ENCODE data around the gene DSG2. TPM values are rescaled to one million over a fixed set of nuclear protein-coding genes. Genes with fewer than 3 reads are reported as not detected.

The DSG2 gene
- polyA plus RNA-seq, 3 donors: not detected

DNA sequence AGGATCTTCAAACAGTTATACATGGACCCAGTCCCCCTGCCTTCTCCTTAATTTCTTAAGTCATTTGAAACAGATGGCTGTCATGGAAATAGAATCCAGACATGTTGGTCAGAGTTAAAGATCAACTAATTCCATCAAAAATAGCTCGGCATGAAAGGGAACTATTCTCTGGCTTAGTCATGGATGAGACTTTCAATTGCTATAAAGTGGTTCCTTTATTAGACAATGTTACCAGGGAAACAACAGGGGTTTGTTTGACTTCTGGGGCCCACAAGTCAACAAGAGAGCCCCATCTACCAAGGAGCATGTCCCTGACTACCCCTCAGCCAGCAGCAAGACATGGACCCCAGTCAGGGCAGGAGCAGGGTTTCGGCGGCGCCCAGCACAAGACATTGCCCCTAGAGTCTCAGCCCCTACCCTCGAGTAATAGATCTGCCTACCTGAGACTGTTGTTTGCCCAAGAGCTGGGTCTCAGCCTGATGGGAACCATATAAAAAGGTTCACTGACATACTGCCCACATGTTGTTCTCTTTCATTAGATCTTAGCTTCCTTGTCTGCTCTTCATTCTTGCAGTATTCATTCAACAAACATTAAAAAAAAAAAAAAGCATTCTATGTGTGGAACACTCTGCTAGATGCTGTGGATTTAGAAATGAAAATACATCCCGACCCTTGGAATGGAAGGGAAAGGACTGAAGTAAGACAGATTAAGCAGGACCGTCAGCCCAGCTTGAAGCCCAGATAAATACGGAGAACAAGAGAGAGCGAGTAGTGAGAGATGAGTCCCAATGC is 98.3 kb downstream of the DSG2 start:
- no peak overlapping the region for H3K4me2 ChIP-seq (replicated peaks; ENCODE audit: extremely low read depth, low read length, poor library complexity, severe bottlenecking)
- no peak overlapping the region for H3K9ac ChIP-seq (ENCODE audit: insufficient read depth, low read length, poor library complexity, severe bottlenecking)
- H3K9me3 Mint-ChIP-seq: peaks cover 0 to 2% (median 0%) of the 10 kb centered on the region in 7 donors
- intact Hi-C loops (cut with micrococcal nuclease): no loop called here
- no peak overlapping the region for H3K4me3 Mint-ChIP-seq
- no peaks in the 10 kb centered on the region for H4K20me1 ChIP-seq (ENCODE audit: insufficient read depth, low read length)
- H3K36me3 Mint-ChIP-seq: no peaks in the 10 kb centered on the region
- TF ChIP-seq, protein P1, sequence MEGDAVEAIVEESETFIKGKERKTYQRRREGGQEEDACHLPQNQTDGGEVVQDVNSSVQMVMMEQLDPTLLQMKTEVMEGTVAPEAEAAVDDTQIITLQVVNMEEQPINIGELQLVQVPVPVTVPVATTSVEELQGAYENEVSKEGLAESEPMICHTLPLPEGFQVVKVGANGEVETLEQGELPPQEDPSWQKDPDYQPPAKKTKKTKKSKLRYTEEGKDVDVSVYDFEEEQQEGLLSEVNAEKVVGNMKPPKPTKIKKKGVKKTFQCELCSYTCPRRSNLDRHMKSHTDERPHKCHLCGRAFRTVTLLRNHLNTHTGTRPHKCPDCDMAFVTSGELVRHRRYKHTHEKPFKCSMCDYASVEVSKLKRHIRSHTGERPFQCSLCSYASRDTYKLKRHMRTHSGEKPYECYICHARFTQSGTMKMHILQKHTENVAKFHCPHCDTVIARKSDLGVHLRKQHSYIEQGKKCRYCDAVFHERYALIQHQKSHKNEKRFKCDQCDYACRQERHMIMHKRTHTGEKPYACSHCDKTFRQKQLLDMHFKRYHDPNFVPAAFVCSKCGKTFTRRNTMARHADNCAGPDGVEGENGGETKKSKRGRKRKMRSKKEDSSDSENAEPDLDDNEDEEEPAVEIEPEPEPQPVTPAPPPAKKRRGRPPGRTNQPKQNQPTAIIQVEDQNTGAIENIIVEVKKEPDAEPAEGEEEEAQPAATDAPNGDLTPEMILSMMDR (IDR thresholded peaks at IDR 0.05): no peak
- H3K4me1 ChIP-seq (ENCODE audit: control insufficient read depth in 1 of 2, insufficient read depth in 2 of 2, low read length in 2 of 2): no peaks in the 10 kb centered on the region
- H3K79me2 ChIP-seq (ENCODE audit: insufficient read depth, low read length): no peaks in the 10 kb centered on the region
- no peaks in the 10 kb centered on the region for H3K36me3 ChIP-seq (replicated peaks in 1 of 2; ENCODE audit: control insufficient read depth in 1 of 2, insufficient read depth in 2 of 2, low read length in 2 of 2)
- no peaks in the 10 kb centered on the region for H3K4me1 Mint-ChIP-seq
- no peak for DNase-seq
- H3K27ac ChIP-seq (ENCODE audit: low read depth in 1 of 2, low read length in 2 of 2): no peak overlapping the region
- H3K27ac Mint-ChIP-seq: no peak overlapping the region
- WGBS (ENCODE audit: insufficient coverage): 100% methylated on average over 8 of the region's 9 CpGs
- H3K27me3 Mint-ChIP-seq (ENCODE audit: low read depth in 3 of 3): peaks cover 0 to 2% (median 0%) of the 10 kb centered on the region in 3 donors
- no peaks in the 10 kb centered on the region for H3K27me3 ChIP-seq (ENCODE audit: control insufficient read depth in 2 of 2, insufficient read depth in 2 of 2, low read length in 2 of 2)
- no peak overlapping the region for H2AFZ ChIP-seq (ENCODE audit: insufficient read depth, low read depth, low read length, poor library complexity, severe bottlenecking)
- H3K4me3 ChIP-seq (replicated peaks in 1 of 3; ENCODE audit: low read depth in 2 of 3, low read length in 3 of 3): no peak overlapping the region
- no peaks in the 10 kb centered on the region for H3K9me3 ChIP-seq (replicated peaks in 1 of 2; ENCODE audit: control insufficient read depth in 1 of 2, insufficient read depth in 1 of 2, low read length in 2 of 2)

DNA sequence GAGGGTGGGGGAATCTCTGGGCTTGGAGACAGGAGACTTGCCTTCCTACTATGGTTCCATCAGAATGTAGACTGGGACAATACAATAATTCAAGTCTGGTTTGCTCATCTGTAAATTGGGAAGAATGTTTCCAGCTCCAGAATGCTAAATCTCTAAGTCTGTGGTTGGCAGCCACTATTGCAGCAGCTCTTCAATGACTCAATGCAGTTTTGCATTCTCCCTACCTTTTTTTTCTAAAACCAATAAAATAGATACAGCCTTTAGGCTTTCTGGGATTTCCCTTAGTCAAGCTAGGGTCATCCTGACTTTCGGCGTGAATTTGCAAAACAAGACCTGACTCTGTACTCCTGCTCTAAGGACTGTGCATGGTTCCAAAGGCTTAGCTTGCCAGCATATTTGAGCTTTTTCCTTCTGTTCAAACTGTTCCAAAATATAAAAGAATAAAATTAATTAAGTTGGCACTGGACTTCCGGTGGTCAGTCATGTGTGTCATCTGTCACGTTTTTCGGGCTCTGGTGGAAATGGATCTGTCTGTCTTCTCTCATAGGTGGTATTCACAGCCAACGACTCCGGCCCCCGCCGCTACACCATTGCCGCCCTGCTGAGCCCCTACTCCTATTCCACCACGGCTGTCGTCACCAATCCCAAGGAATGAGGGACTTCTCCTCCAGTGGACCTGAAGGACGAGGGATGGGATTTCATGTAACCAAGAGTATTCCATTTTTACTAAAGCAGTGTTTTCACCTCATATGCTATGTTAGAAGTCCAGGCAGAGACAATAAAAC is 100.2 kb downstream of the DSG2 start:
- H3K9me3 Mint-ChIP-seq: peaks cover 0 to 2% (median 0%) of the 10 kb centered on the region in 7 donors
- Histone ChIP-seq H3K79me2 (ENCODE audit: insufficient read depth, low read length) (no peaks in the 10 kb centered on the region), H3K4me2 (replicated peaks; ENCODE audit: extremely low read depth, low read length, poor library complexity, severe bottlenecking) (no peak overlapping the region), H3K27me3 (ENCODE audit: control insufficient read depth in 2 of 2, insufficient read depth in 2 of 2, low read length in 2 of 2) (no peaks in the 10 kb centered on the region), H4K20me1 (ENCODE audit: insufficient read depth, low read length) (no peaks in the 10 kb centered on the region), H3K4me3 (replicated peaks in 1 of 3; ENCODE audit: low read depth in 2 of 3, low read length in 3 of 3) (no peak overlapping the region), H3K36me3 (replicated peaks in 1 of 2; ENCODE audit: control insufficient read depth in 1 of 2, insufficient read depth in 2 of 2, low read length in 2 of 2) (no peaks in the 10 kb centered on the region), H3K4me1 (ENCODE audit: control insufficient read depth in 1 of 2, insufficient read depth in 2 of 2, low read length in 2 of 2) (no peaks in the 10 kb centered on the region), H3K9ac (ENCODE audit: insufficient read depth, low read length, poor library complexity, severe bottlenecking) (no peak overlapping the region), H3K9me3 (replicated peaks in 1 of 2; ENCODE audit: control insufficient read depth in 1 of 2, insufficient read depth in 1 of 2, low read length in 2 of 2) (no peaks in the 10 kb centered on the region), H2AFZ (ENCODE audit: insufficient read depth, low read depth, low read length, poor library complexity, severe bottlenecking) (no peak overlapping the region), H3K27ac (ENCODE audit: low read depth in 1 of 2, low read length in 2 of 2) (no peak overlapping the region)
- H3K27ac Mint-ChIP-seq: no peak overlapping the region
- WGBS (ENCODE audit: insufficient coverage): 95% methylated on average over 9 of the region's 13 CpGs
- intact Hi-C loops (cut with micrococcal nuclease): no loop called here
- H3K4me3 Mint-ChIP-seq: no peak overlapping the region
- H3K4me1 Mint-ChIP-seq: no peaks in the 10 kb centered on the region
- TF ChIP-seq, protein P1 (IDR thresholded peaks at IDR 0.05): no peak
- no peaks in the 10 kb centered on the region for H3K36me3 Mint-ChIP-seq
- peaks cover 0 to 2% (median 0%) of the 10 kb centered on the region in 3 donors for H3K27me3 Mint-ChIP-seq (ENCODE audit: low read depth in 3 of 3)
- no peak for DNase-seq

Other genes starting within 250 kb of the DSG2 start
- not detected for gene DSG1, start 180.0 kb upstream of the DSG2 start, polyA plus RNA-seq
- gene DSG4, start 121.4 kb upstream of the DSG2 start, polyA plus RNA-seq: not detected
- gene DSG3, start 50.4 kb upstream of the DSG2 start, polyA plus RNA-seq: not detected
- not detected for gene TTR, start 93.7 kb downstream of the DSG2 start, polyA plus RNA-seq
- under 1 TPM; 0.09 to 0.68 (median 0.12) TPM for gene B4GALT6, start 186.4 kb downstream of the DSG2 start, polyA plus RNA-seq

Data from CD14-positive monocyte (primary cell).